Measurements from ENCODE around the gene KAT14.

- TF ChIP-seq CTCF (IDR thresholded peaks at IDR 0.05) (no peak), POLR2A (IDR thresholded peaks at IDR 0.05) (no peak)
These were observed 80.6 kb downstream of the KAT14 start for GRCh38 chr20:18218280-18218679.

Data from right lobe of liver (tissue), 4 donors.